GM12891 (cell line): Measurements from ENCODE around the gene FARS2.

Experiments
- POLR2A ChIP-seq: IDR thresholded peaks from 2 replicates; pipeline ENCODE4 v1.6.1; 2011; ENCODE audit warnings: low read depth, low read length, control low read depth
- POLR2AphosphoS5 ChIP-seq: IDR thresholded peaks from 2 replicates; pipeline ENCODE4 v1.6.1; 2011; ENCODE audit warnings: low read depth, low read length, control low read depth
- SPI1 ChIP-seq: IDR thresholded peaks from 2 replicates; pipeline ENCODE4 v1.6.1; 2011; ENCODE audit warnings: low read depth, low read length, control low read depth

DNA sequence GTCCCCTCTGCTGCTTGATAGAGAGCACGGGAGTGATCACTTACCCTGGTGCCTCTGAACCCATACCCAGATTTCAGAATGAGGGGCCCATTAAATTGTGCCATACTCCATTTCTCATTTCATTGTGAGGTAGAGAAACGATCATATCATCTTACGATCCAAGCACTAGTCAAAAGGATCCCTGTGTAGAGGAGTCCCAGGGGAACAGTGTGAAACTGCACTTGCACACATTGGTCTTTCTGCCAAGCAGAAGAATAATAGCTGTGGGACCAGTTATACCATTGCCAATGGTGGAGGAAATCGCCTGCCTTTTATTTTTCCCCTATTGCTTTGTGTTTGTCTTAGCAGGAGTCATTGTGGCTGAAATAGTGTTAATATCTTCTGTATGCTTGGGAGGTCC lies 161.9 kb downstream of the FARS2 start:
- TF ChIP-seq POLR2A (no peak), SPI1 (no peak), POLR2AphosphoS5 (no peak)
